ENCODE data around the gene CDC45.

DNA sequence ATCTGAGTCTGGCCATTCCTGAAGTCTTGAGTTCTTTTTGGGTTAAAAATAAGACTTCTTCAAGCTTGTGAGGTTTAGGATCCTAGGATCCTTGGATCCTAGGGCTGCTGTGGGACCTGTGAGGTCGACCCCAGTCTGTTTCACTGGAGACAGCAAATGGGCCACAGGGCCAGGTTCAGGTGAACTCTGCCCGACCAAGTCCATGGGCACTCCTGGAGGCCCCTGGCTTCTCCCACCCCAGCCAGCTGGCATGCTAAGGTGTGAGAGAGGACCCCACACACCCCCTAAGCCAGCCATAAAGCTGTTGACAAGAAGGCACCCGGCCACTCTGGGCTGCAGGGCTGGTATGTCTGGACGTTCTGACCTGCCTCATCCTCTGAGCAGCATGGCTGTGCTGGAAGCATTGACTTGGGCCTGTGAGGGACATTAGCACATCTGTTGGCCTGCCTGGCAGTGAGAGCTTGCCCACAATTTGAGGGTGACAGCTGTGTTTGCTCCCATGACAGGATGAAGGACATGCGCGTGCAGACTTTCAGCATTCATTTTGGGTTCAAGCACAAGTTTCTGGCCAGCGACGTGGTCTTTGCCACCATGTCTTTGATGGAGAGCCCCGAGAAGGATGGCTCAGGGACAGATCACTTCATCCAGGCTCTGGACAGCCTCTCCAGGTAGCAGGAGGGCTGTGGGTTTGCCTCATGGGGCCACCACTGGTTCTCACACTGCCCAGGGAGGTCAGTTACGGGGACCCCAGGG, 28.5 kb downstream of the CDC45 start:
- TF ChIP-seq, protein P1, sequence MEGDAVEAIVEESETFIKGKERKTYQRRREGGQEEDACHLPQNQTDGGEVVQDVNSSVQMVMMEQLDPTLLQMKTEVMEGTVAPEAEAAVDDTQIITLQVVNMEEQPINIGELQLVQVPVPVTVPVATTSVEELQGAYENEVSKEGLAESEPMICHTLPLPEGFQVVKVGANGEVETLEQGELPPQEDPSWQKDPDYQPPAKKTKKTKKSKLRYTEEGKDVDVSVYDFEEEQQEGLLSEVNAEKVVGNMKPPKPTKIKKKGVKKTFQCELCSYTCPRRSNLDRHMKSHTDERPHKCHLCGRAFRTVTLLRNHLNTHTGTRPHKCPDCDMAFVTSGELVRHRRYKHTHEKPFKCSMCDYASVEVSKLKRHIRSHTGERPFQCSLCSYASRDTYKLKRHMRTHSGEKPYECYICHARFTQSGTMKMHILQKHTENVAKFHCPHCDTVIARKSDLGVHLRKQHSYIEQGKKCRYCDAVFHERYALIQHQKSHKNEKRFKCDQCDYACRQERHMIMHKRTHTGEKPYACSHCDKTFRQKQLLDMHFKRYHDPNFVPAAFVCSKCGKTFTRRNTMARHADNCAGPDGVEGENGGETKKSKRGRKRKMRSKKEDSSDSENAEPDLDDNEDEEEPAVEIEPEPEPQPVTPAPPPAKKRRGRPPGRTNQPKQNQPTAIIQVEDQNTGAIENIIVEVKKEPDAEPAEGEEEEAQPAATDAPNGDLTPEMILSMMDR (IDR thresholded peaks at IDR 0.05): no peak
- TF ChIP-seq POLR2A (IDR thresholded peaks at IDR 0.05): no peak

Measured in adrenal gland (tissue), 5 donors.